ENCODE measurements around the gene LRRC1.

Gene LRRC1

DNA sequence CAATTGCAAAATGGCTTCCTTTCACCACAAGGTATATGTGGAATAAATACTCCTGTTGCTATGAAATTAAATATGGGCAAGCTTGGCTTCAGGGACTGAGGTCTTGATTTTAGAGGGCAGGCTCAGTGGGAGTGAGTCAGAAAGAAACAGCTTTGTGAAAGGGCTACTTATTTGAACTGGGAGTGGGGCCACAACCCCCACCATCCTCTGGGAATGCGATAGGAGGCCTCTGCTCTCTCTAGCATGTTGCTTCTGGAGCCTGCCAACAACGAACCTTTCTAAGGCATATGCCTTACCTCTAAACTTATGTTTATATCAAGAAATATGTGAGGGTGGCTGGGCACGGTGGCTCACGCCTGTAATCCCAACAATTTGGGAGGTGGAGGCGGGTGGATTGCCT lies 149.7 kb downstream of the LRRC1 start:
- peak overlapping the region; percentile 50; the same call in 1 of the 2 replicates for H3K27ac ChIP-seq
- TF ChIP-seq, protein P1, sequence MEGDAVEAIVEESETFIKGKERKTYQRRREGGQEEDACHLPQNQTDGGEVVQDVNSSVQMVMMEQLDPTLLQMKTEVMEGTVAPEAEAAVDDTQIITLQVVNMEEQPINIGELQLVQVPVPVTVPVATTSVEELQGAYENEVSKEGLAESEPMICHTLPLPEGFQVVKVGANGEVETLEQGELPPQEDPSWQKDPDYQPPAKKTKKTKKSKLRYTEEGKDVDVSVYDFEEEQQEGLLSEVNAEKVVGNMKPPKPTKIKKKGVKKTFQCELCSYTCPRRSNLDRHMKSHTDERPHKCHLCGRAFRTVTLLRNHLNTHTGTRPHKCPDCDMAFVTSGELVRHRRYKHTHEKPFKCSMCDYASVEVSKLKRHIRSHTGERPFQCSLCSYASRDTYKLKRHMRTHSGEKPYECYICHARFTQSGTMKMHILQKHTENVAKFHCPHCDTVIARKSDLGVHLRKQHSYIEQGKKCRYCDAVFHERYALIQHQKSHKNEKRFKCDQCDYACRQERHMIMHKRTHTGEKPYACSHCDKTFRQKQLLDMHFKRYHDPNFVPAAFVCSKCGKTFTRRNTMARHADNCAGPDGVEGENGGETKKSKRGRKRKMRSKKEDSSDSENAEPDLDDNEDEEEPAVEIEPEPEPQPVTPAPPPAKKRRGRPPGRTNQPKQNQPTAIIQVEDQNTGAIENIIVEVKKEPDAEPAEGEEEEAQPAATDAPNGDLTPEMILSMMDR (conservative IDR thresholded peaks at IDR 0.05), result no peak
- TF ChIP-seq ZFX (IDR thresholded peaks at IDR 0.05), result no peak

DNA sequence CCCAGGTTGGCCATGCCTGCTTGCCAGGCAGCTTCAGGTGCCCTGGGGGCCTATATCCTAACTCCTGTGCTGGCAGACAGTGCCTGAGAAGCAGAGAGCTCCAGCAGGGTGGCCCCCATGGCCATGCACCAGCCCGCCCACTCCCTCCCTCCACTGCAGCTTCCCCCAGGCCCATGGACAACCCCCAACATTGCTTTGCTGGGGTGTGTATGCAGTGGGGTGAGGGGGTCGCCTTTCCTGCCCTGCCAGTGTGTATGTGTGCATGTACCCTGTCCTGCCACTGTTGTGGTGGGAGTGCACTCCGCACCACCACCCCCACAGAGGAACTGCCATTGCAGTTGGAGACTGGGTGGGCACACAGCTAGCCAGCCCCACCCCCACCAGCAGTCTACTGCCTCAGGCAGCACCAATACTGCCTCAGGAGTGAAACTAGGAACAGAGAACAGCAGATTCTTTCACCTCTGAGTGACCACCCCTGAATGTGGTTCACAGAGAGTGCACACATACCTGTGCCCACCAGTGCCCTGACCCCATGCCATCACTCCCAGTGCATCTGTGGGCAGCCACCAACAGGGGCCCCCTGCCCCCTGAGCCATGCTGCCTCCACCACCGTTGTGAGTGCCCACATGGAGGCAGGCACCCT lies 151.1 kb downstream of the LRRC1 start:
- TF ChIP-seq ZFX (IDR thresholded peaks at IDR 0.05), result no peak
- TF ChIP-seq, protein P1 (conservative IDR thresholded peaks at IDR 0.05), result no peak
- H3K27ac ChIP-seq, result no peak overlapping the region

DNA sequence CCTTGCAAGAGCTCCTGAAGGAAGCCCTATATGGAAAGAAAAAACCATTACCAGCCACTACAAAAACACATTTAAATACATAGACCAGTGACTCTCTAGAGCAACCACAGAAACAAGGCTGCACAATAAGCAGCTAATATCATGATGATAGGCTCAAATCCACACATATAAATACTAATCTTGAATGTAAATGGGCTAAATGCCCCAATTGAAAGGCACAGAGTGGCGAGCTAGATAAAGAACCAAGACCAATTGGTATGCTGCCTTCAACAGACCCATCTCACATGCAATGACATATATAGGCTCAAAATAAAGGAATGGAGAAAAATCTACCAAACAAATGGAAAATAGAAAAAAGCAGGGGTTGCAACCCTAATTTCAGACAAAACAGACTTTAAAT lies 153.0 kb downstream of the LRRC1 start:
- H3K27ac ChIP-seq, result no peak overlapping the region
- no peak for TF ChIP-seq ZFX (IDR thresholded peaks at IDR 0.05)
- TF ChIP-seq, protein P1 (conservative IDR thresholded peaks at IDR 0.05), result no peak

DNA sequence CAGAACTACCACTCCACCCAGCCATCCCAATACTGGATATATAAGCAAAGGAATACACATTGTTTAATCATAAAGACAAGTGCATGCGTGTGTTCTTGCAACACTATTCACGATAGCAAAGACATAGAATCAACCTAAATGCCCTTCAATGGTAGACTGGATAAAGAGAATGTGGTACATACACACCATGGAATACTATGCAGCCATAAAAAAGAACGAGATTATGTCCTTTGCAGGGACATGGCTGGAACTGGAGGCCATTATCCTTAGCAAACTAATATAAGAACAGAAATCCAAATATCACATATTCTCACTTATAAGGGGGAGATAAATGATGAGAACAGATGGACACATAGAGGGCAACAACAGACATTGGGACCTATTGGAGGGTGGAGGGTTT lies 156.6 kb downstream of the LRRC1 start:
- no peak for TF ChIP-seq ZFX (IDR thresholded peaks at IDR 0.05)
- TF ChIP-seq, protein P1 (conservative IDR thresholded peaks at IDR 0.05), result no peak
- no peak overlapping the region for H3K27ac ChIP-seq

DNA sequence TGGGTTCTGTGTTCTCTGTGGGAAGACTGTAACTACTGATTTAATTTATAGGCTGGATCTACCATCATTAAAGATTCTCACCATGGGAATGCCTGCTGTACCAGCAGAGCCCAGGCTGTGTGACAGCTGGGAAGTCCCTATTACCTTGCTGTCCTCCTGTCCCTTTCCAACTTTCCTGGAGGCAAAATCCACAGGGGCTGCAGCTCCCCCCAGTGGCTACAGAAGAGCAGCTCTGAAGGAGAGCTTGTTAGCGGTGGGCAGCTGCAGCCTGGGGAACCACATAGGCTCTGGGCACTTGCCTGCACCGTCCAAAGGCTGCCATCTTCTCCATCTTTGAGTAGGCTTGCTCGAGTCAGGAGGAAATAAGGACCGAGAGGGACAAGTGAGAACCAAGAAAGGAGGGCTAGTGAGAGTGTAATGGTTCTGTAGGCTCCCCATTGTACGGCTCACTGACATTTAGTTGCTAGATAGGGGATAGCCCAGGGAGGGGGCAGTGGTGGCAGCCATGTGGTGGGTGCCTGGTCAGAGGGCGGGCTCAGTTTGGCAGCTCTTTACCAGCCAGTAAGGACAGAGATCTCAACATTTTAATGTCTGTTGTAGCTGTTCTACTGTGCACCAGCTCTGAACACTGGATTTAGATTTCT lies 161.4 kb downstream of the LRRC1 start:
- no peak for TF ChIP-seq ZFX (IDR thresholded peaks at IDR 0.05)
- TF ChIP-seq, protein P1 (conservative IDR thresholded peaks at IDR 0.05), result peak; percentile 62

DNA sequence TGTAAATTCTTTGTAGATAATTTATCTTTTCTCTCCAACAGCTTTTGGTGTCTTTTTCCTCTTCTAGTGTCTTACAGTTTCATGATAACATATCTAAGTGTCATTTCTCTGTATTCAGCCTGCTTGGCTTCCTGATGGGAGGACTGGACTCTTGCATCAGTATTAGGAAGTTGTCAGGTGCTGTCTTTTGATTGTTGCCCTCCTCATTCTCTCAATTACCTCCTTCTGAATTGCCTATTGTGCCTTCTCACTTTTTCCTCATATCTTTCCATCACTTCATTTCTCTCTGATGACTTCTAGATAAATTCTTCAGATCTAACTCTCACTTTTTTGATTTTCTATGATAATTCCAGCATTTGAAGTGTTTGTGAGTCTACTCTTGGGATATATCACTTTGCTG lies 162.0 kb downstream of the LRRC1 start:
- no peak overlapping the region for H3K27ac ChIP-seq
- TF ChIP-seq ZFX (IDR thresholded peaks at IDR 0.05), result no peak
- TF ChIP-seq, protein P1 (conservative IDR thresholded peaks at IDR 0.05), result no peak

More for the DNA sequence above, 161.4 kb downstream of the LRRC1 start:
- no peak overlapping the region for H3K27ac ChIP-seq

DNA sequence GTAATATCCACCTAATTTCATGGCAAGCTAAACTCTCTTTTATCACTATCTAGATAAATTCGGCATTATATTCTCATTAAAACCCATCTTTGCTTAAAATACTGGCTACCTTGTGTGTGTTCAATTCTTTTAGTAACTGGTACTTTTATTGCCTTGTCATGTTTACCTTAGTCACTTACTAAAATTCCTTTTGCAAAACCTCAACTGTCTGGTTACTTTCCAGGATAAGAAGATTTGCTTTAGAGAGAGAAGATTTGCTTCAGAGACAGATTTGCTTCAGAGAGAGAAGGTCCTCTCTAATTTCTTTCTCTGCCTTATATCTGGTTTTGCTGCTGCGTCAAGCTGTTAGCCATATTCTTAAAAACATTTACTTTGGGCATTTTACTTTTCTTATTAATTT lies 164.9 kb downstream of the LRRC1 start:
- no peak overlapping the region for H3K27ac ChIP-seq
- TF ChIP-seq, protein P1 (conservative IDR thresholded peaks at IDR 0.05), result no peak
- TF ChIP-seq ZFX (IDR thresholded peaks at IDR 0.05), result no peak

All from C4-2B (cell line).